NOMO-1 (cell line): ENCODE data around the gene MPDU1.

Experiments used
- DNase-seq, 2 experiments: peaks; one replicate each; lab custom pipeline; 2025; ENCODE audit not compliant: unreplicated experiment in 2 of 2; lab: John Stamatoyannopoulos, UW

MPDU1 gene

GRCh38 chr17:7583253-7584109, at the start of gene MPDU1:
TSS of gene MPDU1 (plus strand) at chr17:7583852. CDS start at chr17:7583863, 11 bp downstream.
- peak; percentile 94 to 97 for DNase-seq

- no peak for DNase-seq
These were observed 45.6 kb upstream of the MPDU1 start for GRCh38 chr17:7538050-7538449.

- no peak for DNase-seq
These were observed 44.6 kb upstream of the MPDU1 start for GRCh38 chr17:7538891-7539545.

DNA sequence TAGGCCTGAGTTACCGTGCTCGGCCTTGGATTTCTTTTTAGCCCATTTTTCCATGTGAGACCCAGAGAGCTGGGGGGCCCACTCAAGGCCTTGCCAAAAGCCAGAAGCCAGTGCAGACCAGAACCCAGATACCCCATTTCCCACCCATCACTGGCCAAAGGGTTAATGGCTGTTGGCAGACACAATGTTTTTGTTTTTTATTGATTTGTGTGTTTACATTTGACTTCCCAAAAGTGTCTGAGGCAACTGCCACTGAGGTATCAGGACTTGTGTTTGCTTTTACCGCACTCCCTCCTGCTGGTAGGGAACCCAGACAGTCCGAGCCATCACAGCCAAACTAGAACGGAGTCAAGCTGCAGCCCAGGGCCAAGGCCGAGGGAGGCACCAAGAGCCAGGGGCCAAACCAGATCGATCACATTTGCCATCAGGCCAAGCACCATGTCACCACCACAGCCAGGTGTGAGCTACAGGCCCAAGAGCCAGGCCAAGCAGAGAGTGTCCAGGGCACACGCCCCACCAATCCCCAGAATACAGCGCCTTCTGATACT, 42.5 kb upstream of the MPDU1 start:
- DNase-seq, result no peak

DNA sequence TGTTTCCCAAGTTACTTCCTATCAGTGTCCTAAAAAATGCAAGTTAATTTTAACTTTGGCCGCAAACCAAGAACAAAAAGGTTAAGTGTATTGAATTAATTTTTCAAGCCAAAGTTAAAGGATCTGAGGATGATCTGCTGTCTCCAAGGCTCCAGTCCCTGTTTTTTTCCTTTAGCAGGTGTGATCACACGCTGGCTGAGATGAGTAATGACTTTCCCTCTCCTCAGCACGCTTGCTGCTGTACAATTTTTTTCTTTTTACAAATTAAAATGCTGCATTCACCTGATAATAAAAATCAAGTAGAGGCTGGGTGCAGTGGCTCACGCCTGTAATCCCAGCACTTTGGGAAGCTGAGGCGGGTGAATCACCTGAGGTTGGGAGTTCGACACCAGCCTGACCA, 38.7 kb upstream of the MPDU1 start:
- no peak for DNase-seq

- DNase-seq, result no peak
These were observed 34.9 kb upstream of the MPDU1 start, which contains the start of gene TNFSF12 for GRCh38 chr17:7548585-7549400. TSS of gene TNFSF12 (plus strand) at chr17:7549058. CDS start at chr17:7549154, 96 bp downstream.

- DNase-seq, result no peak
These were observed 34.1 kb upstream of the MPDU1 start for GRCh38 chr17:7549401-7550055.

GRCh38 chr17:7550344-7550743, 33.3 kb upstream of the MPDU1 start:
- DNase-seq, result no peak

GRCh38 chr17:7551396-7551795, 32.3 kb upstream of the MPDU1 start:
- DNase-seq, result no peak

DNA sequence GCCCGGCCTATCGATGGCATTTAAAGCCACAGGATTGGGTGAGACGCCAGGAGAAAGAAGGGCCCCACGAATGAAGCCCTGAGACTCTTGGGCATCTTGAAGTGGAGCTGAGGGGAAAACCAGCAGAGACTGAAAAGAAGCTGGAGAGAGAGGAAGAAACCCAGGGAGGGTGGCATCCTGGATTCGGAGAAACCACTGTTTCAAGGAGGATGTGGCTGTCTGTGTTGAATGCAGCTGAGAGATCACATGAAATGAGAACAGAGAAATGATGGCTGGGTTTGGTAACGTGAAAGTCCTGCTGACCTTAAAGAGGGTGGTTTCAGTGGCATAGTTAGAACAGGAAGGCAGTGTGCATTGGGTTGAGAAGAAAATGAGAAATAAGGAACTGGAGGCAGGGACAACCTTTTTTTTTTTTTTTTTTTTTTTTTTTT, 31.0 kb upstream of the MPDU1 start:
- peak; percentile 52 to 84 for DNase-seq

- DNase-seq, result no peak
These were observed 30.3 kb upstream of the MPDU1 start for GRCh38 chr17:7553356-7553755.

DNA sequence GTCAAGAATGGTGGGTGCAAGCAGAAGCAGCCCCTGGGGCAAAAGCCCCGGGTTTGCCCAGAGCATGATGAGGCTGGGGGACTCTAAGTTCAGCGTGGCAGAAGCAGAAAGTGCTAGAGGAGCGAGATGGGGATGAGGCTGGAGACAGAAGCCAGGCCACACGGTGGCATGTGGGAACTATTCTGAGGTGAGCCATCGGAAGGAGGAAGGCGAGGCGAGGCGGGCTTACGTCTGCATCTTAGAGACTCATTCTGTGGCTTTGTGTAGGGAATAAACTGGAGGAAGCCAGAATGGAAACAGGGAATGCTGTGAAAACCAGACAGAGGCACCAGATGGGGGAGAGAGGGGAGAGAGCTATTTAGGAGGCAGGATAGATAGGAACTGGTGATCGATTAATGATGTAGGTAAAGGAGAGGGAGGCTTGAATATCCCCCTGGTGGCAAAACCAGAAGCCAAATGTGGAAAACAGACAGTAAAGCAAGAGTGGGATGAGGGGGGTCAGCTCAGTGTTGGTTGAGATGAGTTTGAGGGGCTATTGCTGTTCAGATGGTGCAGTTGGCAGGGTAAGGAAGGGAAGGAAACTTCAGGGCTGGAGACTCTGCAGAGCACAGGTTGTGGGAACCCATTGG, 28.2 kb upstream of the MPDU1 start:
- DNase-seq, result no peak

GRCh38 chr17:7556627-7557026, 27.0 kb upstream of the MPDU1 start:
- DNase-seq, result no peak

DNA sequence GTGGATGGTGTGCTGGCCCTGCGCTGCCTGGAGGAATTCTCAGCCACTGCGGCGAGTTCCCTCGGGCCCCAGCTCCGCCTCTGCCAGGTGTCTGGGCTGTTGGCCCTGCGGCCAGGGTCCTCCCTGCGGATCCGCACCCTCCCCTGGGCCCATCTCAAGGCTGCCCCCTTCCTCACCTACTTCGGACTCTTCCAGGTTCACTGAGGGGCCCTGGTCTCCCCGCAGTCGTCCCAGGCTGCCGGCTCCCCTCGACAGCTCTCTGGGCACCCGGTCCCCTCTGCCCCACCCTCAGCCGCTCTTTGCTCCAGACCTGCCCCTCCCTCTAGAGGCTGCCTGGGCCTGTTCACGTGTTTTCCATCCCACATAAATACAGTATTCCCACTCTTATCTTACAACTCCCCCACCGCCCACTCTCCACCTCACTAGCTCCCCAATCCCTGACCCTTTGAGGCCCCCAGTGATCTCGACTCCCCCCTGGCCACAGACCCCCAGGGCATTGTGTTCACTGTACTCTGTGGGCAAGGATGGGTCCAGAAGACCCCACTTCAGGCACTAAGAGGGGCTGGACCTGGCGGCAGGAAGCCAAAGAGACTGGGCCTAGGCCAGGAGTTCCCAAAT, 26.4 kb upstream of the MPDU1 start:
- no peak for DNase-seq

GRCh38 chr17:7557775-7558543, 25.7 kb upstream of the MPDU1 start:
- DNase-seq, result peak; percentile 78 to 92

DNA sequence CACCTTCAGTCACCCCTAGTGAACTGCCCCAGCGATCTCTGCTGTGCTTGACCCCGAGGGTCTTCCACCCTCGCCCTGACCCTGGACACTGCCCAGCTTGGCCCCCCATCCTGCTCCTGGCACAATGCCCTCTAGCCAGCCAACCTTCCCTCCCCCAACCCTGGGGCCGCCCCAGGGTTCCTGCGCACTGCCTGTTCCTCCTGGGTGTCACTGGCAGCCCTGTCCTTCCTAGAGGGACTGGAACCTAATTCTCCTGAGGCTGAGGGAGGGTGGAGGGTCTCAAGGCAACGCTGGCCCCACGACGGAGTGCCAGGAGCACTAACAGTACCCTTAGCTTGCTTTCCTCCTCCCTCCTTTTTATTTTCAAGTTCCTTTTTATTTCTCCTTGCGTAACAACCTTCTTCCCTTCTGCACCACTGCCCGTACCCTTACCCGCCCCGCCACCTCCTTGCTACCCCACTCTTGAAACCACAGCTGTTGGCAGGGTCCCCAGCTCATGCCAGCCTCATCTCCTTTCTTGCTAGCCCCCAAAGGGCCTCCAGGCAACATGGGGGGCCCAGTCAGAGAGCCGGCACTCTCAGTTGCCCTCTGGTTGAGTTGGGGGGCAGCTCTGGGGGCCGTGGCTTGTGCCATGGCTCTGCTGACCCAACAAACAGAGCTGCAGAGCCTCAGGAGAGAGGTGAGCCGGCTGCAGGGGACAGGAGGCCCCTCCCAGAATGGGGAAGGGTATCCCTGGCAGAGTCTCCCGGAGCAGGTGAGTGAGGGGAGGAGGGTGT, 24.9 kb upstream of the MPDU1 start, which contains the start of gene TNFSF13:
Gene TNFSF13 (plus strand): TSS at position 207 of the 776 bp plus-strand sequence. CDS start 290 bp downstream, at position 497.
- peak; percentile 61 to 86 for DNase-seq

- no peak for DNase-seq
These were observed 24.1 kb upstream of the MPDU1 start for GRCh38 chr17:7559320-7560171.
